Measurements from ENCODE around the gene ACOD1. TPM values are rescaled to one million over a fixed set of nuclear protein-coding genes. Genes with fewer than 3 reads are reported as not detected.
"Not testable (repeated sequence)": the region's sequence is repeated elsewhere in the genome, so short reads cannot be mapped to it uniquely, and the experiment has no call there.

ACOD1 gene
- total RNA-seq, 1 donor from 2014 or later: not detected

DNA sequence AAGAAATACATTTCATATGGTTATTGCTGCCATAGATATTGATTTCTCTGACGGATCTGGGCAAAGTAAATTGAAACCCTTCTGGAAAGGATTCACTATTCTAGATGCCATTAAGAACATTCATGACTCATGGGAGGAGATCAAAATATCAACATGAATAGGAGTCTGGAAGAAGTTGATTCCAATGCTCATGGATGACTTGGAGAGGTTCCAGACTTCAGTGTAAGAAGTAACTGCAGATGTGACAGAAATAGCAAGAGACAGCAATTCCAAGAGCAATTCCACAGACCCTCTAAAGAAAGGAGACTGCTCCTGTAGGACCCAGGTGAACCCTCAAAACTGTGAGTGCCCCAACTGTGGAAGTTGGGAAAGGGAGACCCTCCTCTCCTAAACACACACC lies 31.2 kb upstream of the ACOD1 start:
- Histone ChIP-seq H3K27me3 (no peaks in the 10 kb centered on the region), H3K9me3 (no peaks in the 10 kb centered on the region), H3K27ac (no peak overlapping the region), H3K36me3 (no peaks in the 10 kb centered on the region), H3K4me3 (no peak overlapping the region), H3K4me1 (no peaks in the 10 kb centered on the region)
- DNase-seq: no peak
- intact Hi-C loops (cut with DNase I): no loop called here
- TF ChIP-seq, protein P1, sequence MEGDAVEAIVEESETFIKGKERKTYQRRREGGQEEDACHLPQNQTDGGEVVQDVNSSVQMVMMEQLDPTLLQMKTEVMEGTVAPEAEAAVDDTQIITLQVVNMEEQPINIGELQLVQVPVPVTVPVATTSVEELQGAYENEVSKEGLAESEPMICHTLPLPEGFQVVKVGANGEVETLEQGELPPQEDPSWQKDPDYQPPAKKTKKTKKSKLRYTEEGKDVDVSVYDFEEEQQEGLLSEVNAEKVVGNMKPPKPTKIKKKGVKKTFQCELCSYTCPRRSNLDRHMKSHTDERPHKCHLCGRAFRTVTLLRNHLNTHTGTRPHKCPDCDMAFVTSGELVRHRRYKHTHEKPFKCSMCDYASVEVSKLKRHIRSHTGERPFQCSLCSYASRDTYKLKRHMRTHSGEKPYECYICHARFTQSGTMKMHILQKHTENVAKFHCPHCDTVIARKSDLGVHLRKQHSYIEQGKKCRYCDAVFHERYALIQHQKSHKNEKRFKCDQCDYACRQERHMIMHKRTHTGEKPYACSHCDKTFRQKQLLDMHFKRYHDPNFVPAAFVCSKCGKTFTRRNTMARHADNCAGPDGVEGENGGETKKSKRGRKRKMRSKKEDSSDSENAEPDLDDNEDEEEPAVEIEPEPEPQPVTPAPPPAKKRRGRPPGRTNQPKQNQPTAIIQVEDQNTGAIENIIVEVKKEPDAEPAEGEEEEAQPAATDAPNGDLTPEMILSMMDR (IDR thresholded peaks at IDR 0.05): no peak
- no peak for ATAC-seq

DNA sequence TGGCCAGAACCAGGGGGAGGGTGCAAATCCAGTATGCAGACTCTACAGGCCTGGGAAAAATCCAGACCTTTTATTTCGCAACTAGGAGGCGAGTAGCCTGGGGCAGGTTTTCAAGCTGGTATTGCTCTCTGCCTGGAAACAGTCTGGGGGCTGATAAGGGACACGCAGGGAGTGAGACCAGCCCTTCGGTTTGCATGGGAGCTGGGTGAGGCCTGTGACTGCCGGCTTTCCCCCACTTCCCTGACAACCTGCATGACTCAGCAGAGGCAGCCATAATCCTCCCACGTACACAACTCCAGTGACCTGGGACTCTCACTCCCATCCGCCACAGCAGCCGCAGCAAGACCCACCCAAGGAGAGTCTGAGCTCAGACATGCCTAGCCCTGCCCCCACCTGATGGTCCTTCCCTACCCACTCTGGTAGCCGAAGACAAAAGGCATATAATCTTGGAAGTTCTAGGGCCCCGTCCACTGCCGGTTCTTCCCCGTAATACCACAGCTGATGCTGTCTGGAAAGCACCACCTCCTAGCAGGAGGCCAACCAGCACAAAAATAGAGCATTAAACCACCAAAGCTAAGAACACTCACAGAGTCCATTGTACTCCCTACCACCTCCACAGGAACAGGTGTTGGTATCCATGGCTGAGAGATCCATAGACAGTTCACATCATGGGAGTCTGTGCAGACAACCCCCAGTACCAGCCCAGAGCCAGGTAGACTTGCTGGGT lies 30.4 kb upstream of the ACOD1 start:
- H3K9me3 ChIP-seq; H3K4me3 ChIP-seq; H3K4me1 ChIP-seq; H3K27ac ChIP-seq; H3K27me3 ChIP-seq; intact Hi-C loops (cut with DNase I); DNase-seq; H3K36me3 ChIP-seq: not testable (repeated sequence)
- ATAC-seq: peak; percentile 52

DNA sequence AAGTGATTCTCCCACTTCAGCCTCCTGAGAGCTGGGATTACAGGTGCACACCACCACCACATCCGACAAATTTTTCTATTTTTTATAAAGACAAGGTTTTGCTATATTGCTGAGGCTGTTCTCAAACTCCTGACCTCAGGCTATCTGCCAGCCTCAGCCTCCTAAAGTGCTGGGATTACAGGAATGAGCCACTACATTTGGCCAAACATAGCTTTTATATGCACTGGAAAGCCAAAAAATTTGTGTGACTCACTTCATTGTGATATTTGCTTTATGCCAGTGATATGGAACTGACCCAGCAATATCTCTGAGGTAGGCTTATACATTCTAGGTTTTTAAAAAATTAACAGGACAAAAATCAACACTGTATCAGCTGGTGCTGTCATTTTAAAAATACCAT lies 26.8 kb upstream of the ACOD1 start:
- Histone ChIP-seq H3K4me3 (no peak overlapping the region), H3K9me3 (no peaks in the 10 kb centered on the region), H3K36me3 (no peaks in the 10 kb centered on the region), H3K27ac (no peak overlapping the region), H3K27me3 (no peaks in the 10 kb centered on the region), H3K4me1 (no peaks in the 10 kb centered on the region)
- ATAC-seq (no peak), DNase-seq (no peak)
- TF ChIP-seq, protein P1 (IDR thresholded peaks at IDR 0.05): no peak
- intact Hi-C loops (cut with DNase I): no loop called here

DNA sequence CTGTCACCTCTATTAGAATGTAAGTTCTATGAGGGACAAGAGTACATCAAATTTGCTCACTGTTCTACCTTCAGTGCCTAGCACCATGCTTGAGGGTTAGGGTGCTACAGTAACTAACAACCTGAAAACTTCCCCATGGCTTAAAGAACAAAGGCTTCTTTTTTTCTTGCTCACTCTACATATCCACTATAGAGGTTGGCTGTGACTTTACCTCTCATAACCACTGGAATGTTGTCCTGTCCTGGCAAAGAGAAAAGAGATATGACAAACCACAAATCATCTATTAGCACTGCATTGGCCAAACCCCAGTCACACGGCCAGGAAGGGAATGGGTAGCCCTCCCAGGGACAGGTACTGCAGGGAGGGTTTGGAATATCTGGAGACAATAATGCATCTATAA lies 23.2 kb upstream of the ACOD1 start:
- Histone ChIP-seq H3K9me3 (no peaks in the 10 kb centered on the region), H3K36me3 (no peaks in the 10 kb centered on the region), H3K27ac (no peak overlapping the region), H3K4me3 (no peak overlapping the region), H3K4me1 (no peaks in the 10 kb centered on the region), H3K27me3 (no peaks in the 10 kb centered on the region)
- intact Hi-C loops (cut with DNase I): no loop called here
- ATAC-seq: no peak
- TF ChIP-seq, protein P1 (IDR thresholded peaks at IDR 0.05): no peak
- DNase-seq: no peak

- Histone ChIP-seq H3K4me1 (no peaks in the 10 kb centered on the region), H3K36me3 (no peaks in the 10 kb centered on the region), H3K9me3 (no peaks in the 10 kb centered on the region), H3K4me3 (no peak overlapping the region), H3K27me3 (no peaks in the 10 kb centered on the region), H3K27ac (no peak overlapping the region)
- ATAC-seq: no peak
- TF ChIP-seq, protein P1 (IDR thresholded peaks at IDR 0.05): no peak
- intact Hi-C loops (cut with DNase I): no loop called here
- no peak for DNase-seq
These were observed 20.4 kb upstream of the ACOD1 start for GRCh38 chr13:76927955-76928354.

- no peak overlapping the region for H3K27ac ChIP-seq
- TF ChIP-seq, protein P1 (IDR thresholded peaks at IDR 0.05): no peak
- intact Hi-C loops (cut with DNase I): no loop called here
- H3K4me1 ChIP-seq: no peaks in the 10 kb centered on the region
- ATAC-seq (no peak), DNase-seq (no peak)
- no peaks in the 10 kb centered on the region for H3K9me3 ChIP-seq
- no peaks in the 10 kb centered on the region for H3K36me3 ChIP-seq
- H3K27me3 ChIP-seq: no peaks in the 10 kb centered on the region
- H3K4me3 ChIP-seq: no peak overlapping the region
These were observed 19.9 kb upstream of the ACOD1 start for GRCh38 chr13:76928456-76928855.

Measured in upper lobe of right lung (tissue), 1 donor.